Measurements from ENCODE around the gene PLXDC1.
A peak's percentile ranks its signal among the peaks of the same experiment; 100 is the strongest.

- TF ChIP-seq SAFB2 (CRISPR knock-in tag; IDR thresholded peaks at IDR 0.05; ENCODE audit: borderline replicate concordance, low read depth) (no peak), ZNF574 (CRISPR knock-in tag; IDR thresholded peaks at IDR 0.05) (no peak), ZNF317 (CRISPR knock-in tag; IDR thresholded peaks at IDR 0.05) (no peak), TP53 (CRISPR knock-in tag; conservative IDR thresholded peaks at IDR 0.05) (no peak), RAD21 (CRISPR knock-in tag; IDR thresholded peaks at IDR 0.05) (no peak), IRF1 (CRISPR knock-in tag; IDR thresholded peaks at IDR 0.05; ENCODE audit: low read depth) (no peak), ZNF12 (CRISPR knock-in tag; IDR thresholded peaks at IDR 0.05) (no peak), NFE2L2 (IDR thresholded peaks at IDR 0.05; ENCODE audit: low read length) (peak; percentile 92), ESRRA (CRISPR knock-in tag; IDR thresholded peaks at IDR 0.05; ENCODE audit: low read depth) (no peak), SRY (CRISPR knock-in tag; IDR thresholded peaks at IDR 0.05) (no peak), ZNF468 (CRISPR knock-in tag; IDR thresholded peaks at IDR 0.05) (no peak), ZNF782 (CRISPR knock-in tag; IDR thresholded peaks at IDR 0.05; ENCODE audit: borderline replicate concordance) (no peak), RFX5 (IDR thresholded peaks at IDR 0.05; ENCODE audit: low read depth, low read length) (no peak)
Measured at GRCh38 chr17:39014044-39014794, 137.2 kb downstream of the PLXDC1 start.
